Breast epithelium (tissue), 3 donors: Measurements from ENCODE around the gene TRMU.

Source experiments
- POLR2A ChIP-seq: fragments of 450-650 bp; IDR thresholded peaks from one replicate; pipeline ENCODE4 v1.6.1; 2016; ENCODE audit warnings: antibody characterized with exemption, mild to moderate bottlenecking, moderate library complexity
- POLR2AphosphoS5 ChIP-seq, 3 donors: sonication (generic); formaldehyde crosslinking; IDR thresholded peaks; one replicate each; pipeline ENCODE4 v1.6.1; 2017; ENCODE audit warnings: antibody characterized with exemption in 3 of 3
- TF ChIP-seq, protein P1 (sequence below), 3 donors: fragments of 450-650 bp; IDR thresholded peaks; one replicate each; pipeline ENCODE4 v1.5.1; 2016 to 2017; ENCODE audit warnings: antibody characterized with exemption in 3 of 3, mild to moderate bottlenecking in 3 of 3, moderate library complexity in 3 of 3

DNA sequence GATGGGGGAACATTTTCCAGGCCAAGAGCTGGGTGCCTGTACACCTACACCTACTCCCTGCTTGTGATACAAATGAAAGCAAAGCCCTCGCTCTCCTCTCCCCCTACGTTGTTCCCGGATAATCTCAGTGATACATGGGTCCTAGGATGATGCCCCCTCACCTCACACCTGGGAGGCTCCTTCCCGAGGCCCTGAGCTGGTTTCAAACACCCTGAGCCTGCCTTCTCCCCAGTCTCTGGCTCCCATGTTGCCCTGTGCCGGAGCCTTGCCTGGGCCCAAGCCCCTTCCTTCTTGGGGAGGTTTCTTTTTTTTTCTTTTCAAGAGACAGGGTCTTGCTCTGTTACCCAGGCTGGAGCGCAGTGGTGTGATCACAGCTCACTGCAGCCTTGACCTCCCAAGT lies 23.3 kb downstream of the TRMU start:
- TF ChIP-seq, protein P1, sequence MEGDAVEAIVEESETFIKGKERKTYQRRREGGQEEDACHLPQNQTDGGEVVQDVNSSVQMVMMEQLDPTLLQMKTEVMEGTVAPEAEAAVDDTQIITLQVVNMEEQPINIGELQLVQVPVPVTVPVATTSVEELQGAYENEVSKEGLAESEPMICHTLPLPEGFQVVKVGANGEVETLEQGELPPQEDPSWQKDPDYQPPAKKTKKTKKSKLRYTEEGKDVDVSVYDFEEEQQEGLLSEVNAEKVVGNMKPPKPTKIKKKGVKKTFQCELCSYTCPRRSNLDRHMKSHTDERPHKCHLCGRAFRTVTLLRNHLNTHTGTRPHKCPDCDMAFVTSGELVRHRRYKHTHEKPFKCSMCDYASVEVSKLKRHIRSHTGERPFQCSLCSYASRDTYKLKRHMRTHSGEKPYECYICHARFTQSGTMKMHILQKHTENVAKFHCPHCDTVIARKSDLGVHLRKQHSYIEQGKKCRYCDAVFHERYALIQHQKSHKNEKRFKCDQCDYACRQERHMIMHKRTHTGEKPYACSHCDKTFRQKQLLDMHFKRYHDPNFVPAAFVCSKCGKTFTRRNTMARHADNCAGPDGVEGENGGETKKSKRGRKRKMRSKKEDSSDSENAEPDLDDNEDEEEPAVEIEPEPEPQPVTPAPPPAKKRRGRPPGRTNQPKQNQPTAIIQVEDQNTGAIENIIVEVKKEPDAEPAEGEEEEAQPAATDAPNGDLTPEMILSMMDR (IDR thresholded peaks at IDR 0.05): no peak
- no peak for TF ChIP-seq POLR2A
- TF ChIP-seq POLR2AphosphoS5 (IDR thresholded peaks at IDR 0.05): no peak
